Measurements from ENCODE around the gene OLFML2A. TPM values are rescaled to one million over a fixed set of nuclear protein-coding genes. Genes with fewer than 3 reads are reported as not detected.
A peak's percentile ranks its signal among the peaks of the same experiment; 100 is the strongest.

OLFML2A gene
- total RNA-seq, 2 experiments from 2014 or later, result 4.4 to 6.7 TPM

- Histone ChIP-seq H2AFZ (ENCODE audit: low read length) (no peak overlapping the region), H3K4me1 (ENCODE audit: insufficient read depth, low read length, poor library complexity, severe bottlenecking) (peaks cover 32% of the 10 kb centered on the region), H3K9me2 (ENCODE audit: insufficient read depth, low read length) (no peaks in the 10 kb centered on the region), H3K9me3 (ENCODE audit: low read length) (no peaks in the 10 kb centered on the region), H3K4me3 (ENCODE audit: low read depth, low read length, poor library complexity, severe bottlenecking) (no peak overlapping the region), H4K20me1 (ENCODE audit: insufficient read depth, low read length) (peaks cover 24% of the 10 kb centered on the region), H3K36me3 (ENCODE audit: insufficient read depth, low read length) (peaks cover 52% of the 10 kb centered on the region), H3K4me2 (ENCODE audit: low read length) (no peak overlapping the region), H3K79me2 (ENCODE audit: insufficient read depth, low read depth, low read length) (peaks cover 25% of the 10 kb centered on the region), H3K27ac (ENCODE audit: low read depth, low read length, poor library complexity, severe bottlenecking) (no peak overlapping the region)
- ChIA-PET POLR2A (no interaction called here), CTCF (ENCODE audit: unreplicated experiment) (no interaction called here)
- no TSS peak for BruUV-seq (replicated peaks)
- DNase-seq (ENCODE audit: low spot score), result peak; percentile 51
- intact Hi-C loops (cut with micrococcal nuclease; ENCODE audit: unreplicated experiment), result loop anchor here (10.0 kb wide), 1 partner anchor 519 kb away; no protein-coding TSS in a partner anchor
- peak; percentile 66 for TF ChIP-seq CTCF (conservative IDR thresholded peaks at IDR 0.05; ENCODE audit: low read length)
- TF ChIP-seq EZH2phosphoT487 (IDR thresholded peaks at IDR 0.05; ENCODE audit: borderline replicate concordance, low read depth, low read length), result no peak
Observed at GRCh38 chr9:124855944-124856765, 79.2 kb downstream of the OLFML2A start.

GRCh38 chr9:124857533-124858162 is 80.7 kb downstream of the OLFML2A start:
- Histone ChIP-seq H3K27ac (ENCODE audit: low read depth, low read length, poor library complexity, severe bottlenecking) (no peak overlapping the region), H3K9me3 (ENCODE audit: low read length) (no peaks in the 10 kb centered on the region), H3K4me2 (ENCODE audit: low read length) (no peak overlapping the region), H3K79me2 (ENCODE audit: insufficient read depth, low read depth, low read length) (peaks cover 32% of the 10 kb centered on the region), H3K36me3 (ENCODE audit: insufficient read depth, low read length) (peaks cover 57% of the 10 kb centered on the region), H4K20me1 (ENCODE audit: insufficient read depth, low read length) (peaks cover 25% of the 10 kb centered on the region), H2AFZ (ENCODE audit: low read length) (no peak overlapping the region), H3K4me1 (ENCODE audit: insufficient read depth, low read length, poor library complexity, severe bottlenecking) (peaks cover 30% of the 10 kb centered on the region), H3K4me3 (ENCODE audit: low read depth, low read length, poor library complexity, severe bottlenecking) (no peak overlapping the region), H3K9me2 (ENCODE audit: insufficient read depth, low read length) (no peaks in the 10 kb centered on the region)
- BruUV-seq (replicated peaks), result no TSS peak
- TF ChIP-seq EZH2phosphoT487 (IDR thresholded peaks at IDR 0.05; ENCODE audit: borderline replicate concordance, low read depth, low read length) (no peak), CTCF (conservative IDR thresholded peaks at IDR 0.05; ENCODE audit: low read length) (no peak)
- intact Hi-C loops (cut with micrococcal nuclease; ENCODE audit: unreplicated experiment), result loop anchor here (10.0 kb wide), 1 partner anchor 517 kb away; no protein-coding TSS in a partner anchor
- POLR2A ChIA-PET, result no interaction called here
- no peak for DNase-seq (ENCODE audit: low spot score)
- CTCF ChIA-PET (ENCODE audit: unreplicated experiment), result no interaction called here

All from OCI-LY7 (cell line).